ENCODE results near the gene LTB. TPM values are rescaled to one million over a fixed set of nuclear protein-coding genes. Genes with fewer than 3 reads are reported as not detected.

The LTB gene
- total and polyA plus RNA-seq, 2 of the 13 experiments (the other 11 are each of a cell fraction or from before 2014, with no cell fraction given), result 0.09 to 0.22 TPM

DNA sequence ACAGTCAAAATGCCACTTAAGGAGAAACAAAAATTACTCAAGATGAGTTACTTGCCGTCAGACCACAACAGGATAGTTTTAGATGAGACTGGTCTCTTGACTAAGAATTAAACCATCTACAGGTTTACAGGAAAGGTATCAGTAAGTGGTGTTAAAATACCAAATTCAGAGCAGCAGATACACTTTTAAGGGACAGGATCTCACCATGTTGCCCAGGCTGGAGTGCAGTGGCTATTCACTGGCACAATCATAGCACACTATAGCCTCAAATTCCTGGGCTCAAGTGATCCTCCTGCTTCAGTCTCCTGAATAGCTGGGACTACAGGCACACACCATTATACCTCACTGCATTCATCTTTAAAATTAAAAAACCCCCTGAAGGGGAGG is 48.8 kb downstream of the LTB start (continued):
- TF ChIP-seq YY1 (IDR thresholded peaks at IDR 0.05; ENCODE audit: insufficient read depth, insufficient replicate concordance, low read depth, low read length), result no peak
- no peak for TF ChIP-seq TBX3 (IDR thresholded peaks at IDR 0.05; ENCODE audit: borderline replicate concordance)
- TF ChIP-seq ZNF660 (CRISPR knock-in tag; IDR thresholded peaks at IDR 0.05; ENCODE audit: borderline replicate concordance, low read depth), result no peak
- TF ChIP-seq ZNF547 (CRISPR knock-in tag; IDR thresholded peaks at IDR 0.05), result 0 out of 2 replicates have a peak, but pooled peaks have one; percentile 25
- no peak for TF ChIP-seq ZNF343 (CRISPR knock-in tag; IDR thresholded peaks at IDR 0.05)
- TF ChIP-seq ZNF850 (CRISPR knock-in tag; conservative IDR thresholded peaks at IDR 0.05), result no peak
- no peak for TF ChIP-seq ZNF670 (CRISPR knock-in tag; IDR thresholded peaks at IDR 0.05; ENCODE audit: borderline replicate concordance)
- no peak for TF ChIP-seq ZNF703 (CRISPR knock-in tag; IDR thresholded peaks at IDR 0.05; ENCODE audit: borderline replicate concordance)
- TF ChIP-seq ZBTB39 (CRISPR knock-in tag; IDR thresholded peaks at IDR 0.05), result no peak
- TF ChIP-seq SRF (IDR thresholded peaks at IDR 0.05; ENCODE audit: low read depth, low read length), result no peak
- TF ChIP-seq POLR2A (IDR thresholded peaks at IDR 0.05; ENCODE audit: insufficient read depth in 1 of 2, low read depth in 2 of 2, low read length in 2 of 2), result 0 out of 4 replicates have a peak, but pooled peaks of 1 of the 2 experiments have one; percentile 15
- no peak for TF ChIP-seq RFX1 (IDR thresholded peaks at IDR 0.05)
- TF ChIP-seq POLR2G (IDR thresholded peaks at IDR 0.05; ENCODE audit: low read depth, low read length), result peak; percentile 49
- TF ChIP-seq REPIN1 (CRISPR knock-in tag; IDR thresholded peaks at IDR 0.05; ENCODE audit: borderline replicate concordance, low read depth), result no peak
- TF ChIP-seq ZBTB7A (CRISPR knock-in tag; IDR thresholded peaks at IDR 0.05), result no peak
- TF ChIP-seq AGO1 (IDR thresholded peaks at IDR 0.05; ENCODE audit: low read depth, low read length, poor library complexity, severe bottlenecking), result no peak
- TF ChIP-seq, protein P1, sequence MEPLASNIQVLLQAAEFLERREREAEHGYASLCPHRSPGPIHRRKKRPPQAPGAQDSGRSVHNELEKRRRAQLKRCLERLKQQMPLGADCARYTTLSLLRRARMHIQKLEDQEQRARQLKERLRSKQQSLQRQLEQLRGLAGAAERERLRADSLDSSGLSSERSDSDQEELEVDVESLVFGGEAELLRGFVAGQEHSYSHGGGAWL (CRISPR knock-in tag; IDR thresholded peaks at IDR 0.05), result no peak
- TF ChIP-seq, protein P2, sequence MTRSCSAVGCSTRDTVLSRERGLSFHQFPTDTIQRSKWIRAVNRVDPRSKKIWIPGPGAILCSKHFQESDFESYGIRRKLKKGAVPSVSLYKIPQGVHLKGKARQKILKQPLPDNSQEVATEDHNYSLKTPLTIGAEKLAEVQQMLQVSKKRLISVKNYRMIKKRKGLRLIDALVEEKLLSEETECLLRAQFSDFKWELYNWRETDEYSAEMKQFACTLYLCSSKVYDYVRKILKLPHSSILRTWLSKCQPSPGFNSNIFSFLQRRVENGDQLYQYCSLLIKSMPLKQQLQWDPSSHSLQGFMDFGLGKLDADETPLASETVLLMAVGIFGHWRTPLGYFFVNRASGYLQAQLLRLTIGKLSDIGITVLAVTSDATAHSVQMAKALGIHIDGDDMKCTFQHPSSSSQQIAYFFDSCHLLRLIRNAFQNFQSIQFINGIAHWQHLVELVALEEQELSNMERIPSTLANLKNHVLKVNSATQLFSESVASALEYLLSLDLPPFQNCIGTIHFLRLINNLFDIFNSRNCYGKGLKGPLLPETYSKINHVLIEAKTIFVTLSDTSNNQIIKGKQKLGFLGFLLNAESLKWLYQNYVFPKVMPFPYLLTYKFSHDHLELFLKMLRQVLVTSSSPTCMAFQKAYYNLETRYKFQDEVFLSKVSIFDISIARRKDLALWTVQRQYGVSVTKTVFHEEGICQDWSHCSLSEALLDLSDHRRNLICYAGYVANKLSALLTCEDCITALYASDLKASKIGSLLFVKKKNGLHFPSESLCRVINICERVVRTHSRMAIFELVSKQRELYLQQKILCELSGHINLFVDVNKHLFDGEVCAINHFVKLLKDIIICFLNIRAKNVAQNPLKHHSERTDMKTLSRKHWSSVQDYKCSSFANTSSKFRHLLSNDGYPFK (CRISPR knock-in tag; IDR thresholded peaks at IDR 0.05; ENCODE audit: borderline replicate concordance), result no peak
- TF ChIP-seq PITX1 (CRISPR knock-in tag; IDR thresholded peaks at IDR 0.05), result no peak
- TF ChIP-seq HNRNPUL1 (IDR thresholded peaks at IDR 0.05; ENCODE audit: low read depth, low read length), result no peak
- no peak for TF ChIP-seq ZNF552 (CRISPR knock-in tag; IDR thresholded peaks at IDR 0.05; ENCODE audit: borderline replicate concordance)
- no peak for TF ChIP-seq BATF2 (CRISPR knock-in tag; IDR thresholded peaks at IDR 0.05)
- TF ChIP-seq TEF (CRISPR knock-in tag; IDR thresholded peaks at IDR 0.05), result no peak
- TF ChIP-seq AGO2 (optimal IDR thresholded peaks at IDR 0.05; ENCODE audit: low read depth, low read length), result peak; percentile 56
- TF ChIP-seq DR1 (CRISPR knock-in tag; IDR thresholded peaks at IDR 0.05), result no peak
